Stimulated activated CD8-positive, alpha-beta memory T cell treated with anti-CD3 and anti-CD28 coated beads, Interleukin-4, amount 100 ng/mL, for 24 hours (primary cell): ENCODE results near the gene HOXB1.
"Not testable (repeated sequence)": the region's sequence is repeated elsewhere in the genome, so short reads cannot be mapped to it uniquely, and the experiment has no call there.

Experiments used
- DNase-seq: peaks from one replicate; pipeline ENCODE4 v3.0.0-alpha.2; 2020; ENCODE audit warnings: low read depth

Gene HOXB1

DNA sequence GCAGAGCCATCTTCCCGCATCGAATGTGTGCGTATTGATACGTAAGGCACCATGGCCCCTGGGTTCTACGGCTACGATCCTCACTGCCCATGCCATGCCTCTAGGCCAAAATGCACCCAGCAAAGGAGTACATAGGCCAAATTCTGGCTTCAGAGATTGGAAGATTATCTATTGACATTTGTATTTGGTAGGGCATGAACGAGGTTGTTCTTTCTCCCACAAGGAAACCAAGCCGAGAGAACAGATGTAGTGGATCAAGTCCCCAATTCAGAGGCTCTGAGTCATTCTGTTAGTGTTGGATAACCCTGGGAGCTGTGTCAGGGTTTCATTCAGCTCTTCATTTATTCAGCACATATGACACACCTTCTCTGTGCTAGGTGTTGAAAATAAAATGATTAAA is 36.5 kb downstream of the HOXB1 start:
- no peak for DNase-seq

GRCh38 chr17:48492401-48493298 is 38.2 kb downstream of the HOXB1 start:
- peak; percentile 40 for DNase-seq

GRCh38 chr17:48491527-48492273 is 39.1 kb downstream of the HOXB1 start:
- DNase-seq: no peak

GRCh38 chr17:48490451-48490892 is 40.3 kb downstream of the HOXB1 start:
- no peak for DNase-seq

DNA sequence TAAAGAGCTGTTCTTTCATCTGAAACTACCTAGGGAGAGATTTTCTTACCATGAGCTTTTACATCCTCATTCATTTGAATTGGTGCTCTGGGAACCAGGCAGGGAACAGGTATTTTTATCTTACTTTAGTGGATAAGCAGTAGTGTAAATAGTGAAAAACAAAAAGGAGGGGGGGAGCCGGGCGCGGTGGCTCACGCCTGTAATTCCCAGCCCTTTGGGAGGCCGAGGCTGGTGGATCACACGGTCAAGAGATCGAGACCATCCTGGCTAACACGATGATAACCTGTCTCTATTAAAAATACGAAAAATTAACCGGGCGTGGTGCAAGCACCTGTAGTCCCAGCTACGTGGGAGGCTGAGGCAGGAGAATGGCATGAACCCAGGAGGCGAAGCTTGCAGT is 41.0 kb downstream of the HOXB1 start:
- no peak for DNase-seq

GRCh38 chr17:48488548-48489106 is 42.2 kb downstream of the HOXB1 start:
- DNase-seq: no peak

- DNase-seq: no peak
Measured at GRCh38 chr17:48487221-48487620, 43.6 kb downstream of the HOXB1 start.

GRCh38 chr17:48486557-48486956 is 44.3 kb downstream of the HOXB1 start:
- no peak for DNase-seq

DNA sequence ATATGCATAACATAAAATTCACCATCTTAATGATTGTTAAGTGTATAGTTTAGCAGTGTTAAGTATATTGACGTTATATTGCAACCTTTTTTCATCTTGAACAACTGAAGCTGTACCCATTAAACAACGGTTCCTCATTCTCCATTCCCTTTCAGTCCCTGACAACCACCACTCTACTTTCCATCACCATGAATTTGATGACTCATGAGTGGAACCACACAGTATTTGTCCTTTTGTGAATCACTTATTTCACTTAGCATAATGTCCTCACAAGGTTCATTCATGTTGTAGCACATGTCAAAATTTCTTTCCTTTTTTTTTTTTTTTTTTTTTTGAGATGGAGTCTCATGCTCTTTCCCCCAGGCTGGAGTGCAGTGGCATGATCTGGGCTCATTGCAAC is 46.0 kb downstream of the HOXB1 start:
- no peak for DNase-seq

GRCh38 chr17:48484256-48484655 is 46.6 kb downstream of the HOXB1 start:
- DNase-seq: no peak

- DNase-seq: no peak
Measured at GRCh38 chr17:48483471-48484131, 47.2 kb downstream of the HOXB1 start.

GRCh38 chr17:48483004-48483403 is 47.8 kb downstream of the HOXB1 start:
- DNase-seq: no peak

GRCh38 chr17:48482301-48482700 is 48.5 kb downstream of the HOXB1 start:
- DNase-seq: not testable (repeated sequence)

- DNase-seq: no peak
Measured at GRCh38 chr17:48479014-48479402, 51.8 kb downstream of the HOXB1 start.
